ENCODE data around the gene LHFPL2.
A peak's percentile ranks its signal among the peaks of the same experiment; 100 is the strongest.
"Not testable (repeated sequence)": the region's sequence is repeated elsewhere in the genome, so short reads cannot be mapped to it uniquely, and the experiment has no call there.

The LHFPL2 gene, protein sequence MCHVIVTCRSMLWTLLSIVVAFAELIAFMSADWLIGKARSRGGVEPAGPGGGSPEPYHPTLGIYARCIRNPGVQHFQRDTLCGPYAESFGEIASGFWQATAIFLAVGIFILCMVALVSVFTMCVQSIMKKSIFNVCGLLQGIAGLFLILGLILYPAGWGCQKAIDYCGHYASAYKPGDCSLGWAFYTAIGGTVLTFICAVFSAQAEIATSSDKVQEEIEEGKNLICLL

DNA sequence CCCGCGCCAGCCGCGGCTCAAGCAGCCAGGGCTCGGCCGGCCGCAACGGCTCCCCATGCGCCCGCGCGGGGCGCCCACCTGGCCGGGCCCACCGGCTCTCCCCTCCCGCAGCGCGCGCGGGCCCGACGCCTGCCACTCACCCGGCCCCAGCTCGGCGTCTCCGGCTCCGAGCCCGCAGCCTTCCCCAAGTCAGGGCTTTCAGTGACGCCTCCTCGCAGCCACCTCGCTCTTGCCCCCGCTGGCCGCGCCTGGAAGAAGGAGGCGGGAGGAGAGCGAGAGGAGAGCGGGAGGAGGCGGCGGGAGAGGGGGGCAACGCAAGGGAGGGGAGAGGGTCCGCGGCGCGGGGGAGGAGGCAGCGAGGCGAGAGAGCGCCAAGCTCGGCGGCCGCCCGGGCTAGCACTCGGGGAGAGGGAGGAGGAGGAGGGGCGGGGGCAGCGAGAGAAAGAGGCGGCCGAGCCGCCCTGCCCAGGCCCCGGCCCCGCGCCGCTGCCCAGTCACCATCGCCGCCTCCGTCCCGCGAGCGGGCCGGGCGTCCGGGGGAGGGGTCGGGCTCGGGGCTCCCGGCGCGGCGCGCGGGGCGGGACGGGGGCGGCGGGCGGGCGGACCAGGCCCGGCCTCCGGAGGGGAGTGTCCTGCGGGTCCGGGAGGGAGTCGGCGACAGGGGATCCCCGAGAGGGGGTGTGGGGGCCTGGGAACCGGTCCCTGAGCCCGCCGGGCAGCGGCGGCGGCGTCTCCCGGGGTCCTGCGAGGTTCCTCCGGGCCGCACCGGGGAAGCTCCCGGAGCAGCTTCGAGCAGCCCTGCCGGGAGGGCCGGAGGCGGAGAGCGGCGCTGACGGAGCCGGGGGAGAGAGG, at the start of gene LHFPL2:
Gene LHFPL2 (minus strand): TSS at position 414 of the 852 bp plus-strand sequence. CDS start 138,559 bp downstream, outside the sequence.
- H3K27me3 Mint-ChIP-seq: peaks cover 48% of the 10 kb centered on the region
- peaks cover 13% of the 10 kb centered on the region for H3K4me1 Mint-ChIP-seq
- DNase-seq: peak; percentile 34
- peak within 1 kb of the TSS; percentile 61 for H3K27ac Mint-ChIP-seq
- H3K9me3 Mint-ChIP-seq: no peaks in the 10 kb centered on the region
- H3K36me3 Mint-ChIP-seq (ENCODE audit: low read depth): no peaks in the 10 kb centered on the region
- peak; percentile 57 for ATAC-seq
- peak within 1 kb of the TSS; percentile 71 for H3K4me3 Mint-ChIP-seq

GRCh38 chr5:78696637-78697036, 48.1 kb upstream of the LHFPL2 start:
- Mint-ChIP-seq H3K27ac (no peak overlapping the region), H3K36me3 (ENCODE audit: low read depth) (no peaks in the 10 kb centered on the region), H3K4me1 (no peaks in the 10 kb centered on the region), H3K9me3 (peaks cover 6% of the 10 kb centered on the region), H3K4me3 (no peak overlapping the region), H3K27me3 (peaks cover 5% of the 10 kb centered on the region)
- no peak for ATAC-seq
- no peak for DNase-seq

GRCh38 chr5:78696052-78696451, 47.5 kb upstream of the LHFPL2 start:
- not testable (repeated sequence) for H3K4me1 Mint-ChIP-seq; H3K9me3 Mint-ChIP-seq; H3K36me3 Mint-ChIP-seq (ENCODE audit: low read depth); DNase-seq; H3K4me3 Mint-ChIP-seq; ATAC-seq; H3K27me3 Mint-ChIP-seq; H3K27ac Mint-ChIP-seq

DNA sequence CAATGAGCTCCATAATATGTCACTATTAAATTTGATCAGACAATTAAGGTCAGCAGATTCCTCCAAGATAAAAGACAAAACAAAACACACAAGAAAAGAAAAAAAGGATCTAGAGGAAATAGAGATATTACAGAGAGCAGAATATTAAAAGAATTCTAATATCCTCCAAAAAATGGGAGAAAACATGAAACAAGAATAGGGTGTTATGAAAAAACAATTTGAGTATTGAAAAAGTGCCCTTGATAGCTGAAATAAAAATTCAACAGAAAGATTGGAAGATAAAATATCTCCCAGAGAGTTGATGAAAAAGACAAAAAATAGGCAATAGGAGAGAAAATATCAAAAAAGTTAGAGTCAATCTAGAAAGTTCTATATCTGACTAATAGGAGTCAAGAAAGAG, 44.8 kb upstream of the LHFPL2 start:
- H3K27ac Mint-ChIP-seq: no peak overlapping the region

GRCh38 chr5:78691084-78691960, 42.8 kb upstream of the LHFPL2 start:
- Mint-ChIP-seq H3K9me3 (peaks cover 6% of the 10 kb centered on the region), H3K36me3 (ENCODE audit: low read depth) (no peaks in the 10 kb centered on the region), H3K4me1 (no peaks in the 10 kb centered on the region), H3K4me3 (no peak overlapping the region), H3K27ac (no peak overlapping the region), H3K27me3 (peaks cover 5% of the 10 kb centered on the region)
- DNase-seq (no peak), ATAC-seq (no peak)

More for the DNA sequence above, 44.8 kb upstream of the LHFPL2 start:
- no peak overlapping the region for H3K4me3 Mint-ChIP-seq
- peaks cover 6% of the 10 kb centered on the region for H3K9me3 Mint-ChIP-seq
- DNase-seq (no peak), ATAC-seq (no peak)
- H3K27me3 Mint-ChIP-seq: peaks cover 5% of the 10 kb centered on the region
- no peaks in the 10 kb centered on the region for H3K36me3 Mint-ChIP-seq (ENCODE audit: low read depth)
- no peaks in the 10 kb centered on the region for H3K4me1 Mint-ChIP-seq

DNA sequence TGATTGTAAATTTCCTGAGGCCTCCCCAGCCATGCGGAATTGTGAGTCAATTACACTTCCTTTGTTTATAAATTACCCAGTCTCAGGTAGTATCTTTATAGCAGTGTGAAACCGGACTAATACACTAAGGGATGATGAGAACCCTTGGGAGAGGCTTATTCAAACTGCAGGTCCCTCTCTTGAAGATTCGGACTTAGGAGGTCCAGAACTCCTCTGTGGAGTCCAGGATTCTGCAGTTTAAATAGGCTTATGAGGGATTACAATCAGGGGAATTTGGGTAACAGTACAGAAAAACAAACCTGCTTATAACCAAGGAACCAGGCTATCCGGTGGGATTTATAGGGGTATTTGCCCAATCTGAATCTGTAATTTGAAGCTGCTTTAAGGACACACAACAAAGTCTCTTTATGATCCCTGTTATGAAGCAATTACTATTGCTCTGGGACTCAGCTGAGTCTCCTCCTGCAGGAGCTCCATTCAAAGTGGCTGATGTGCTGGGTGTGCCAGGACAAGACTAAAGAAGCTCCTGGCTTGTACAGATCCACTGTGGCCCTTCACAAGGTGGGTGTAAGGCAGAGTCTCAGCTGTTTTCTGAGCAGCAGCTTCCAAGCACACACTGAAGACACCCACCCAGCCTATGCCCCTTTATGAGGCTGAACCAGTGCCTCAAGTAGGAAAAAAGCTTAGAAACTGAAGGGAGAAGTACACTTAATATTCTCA, 41.8 kb upstream of the LHFPL2 start:
- ATAC-seq: no peak
- no peak for DNase-seq
- H3K4me3 Mint-ChIP-seq: no peak overlapping the region
- H3K27ac Mint-ChIP-seq: no peak overlapping the region
- peaks cover 5% of the 10 kb centered on the region for H3K27me3 Mint-ChIP-seq
- peaks cover 6% of the 10 kb centered on the region for H3K9me3 Mint-ChIP-seq
- H3K36me3 Mint-ChIP-seq (ENCODE audit: low read depth): no peaks in the 10 kb centered on the region
- no peaks in the 10 kb centered on the region for H3K4me1 Mint-ChIP-seq

- H3K4me3 Mint-ChIP-seq: no peak overlapping the region
- DNase-seq (no peak), ATAC-seq (no peak)
- peaks cover 5% of the 10 kb centered on the region for H3K27me3 Mint-ChIP-seq
- no peaks in the 10 kb centered on the region for H3K4me1 Mint-ChIP-seq
- H3K36me3 Mint-ChIP-seq (ENCODE audit: low read depth): no peaks in the 10 kb centered on the region
- H3K27ac Mint-ChIP-seq: no peak overlapping the region
- H3K9me3 Mint-ChIP-seq: peaks cover 6% of the 10 kb centered on the region
These were observed 41.1 kb upstream of the LHFPL2 start for GRCh38 chr5:78689540-78690252.

DNA sequence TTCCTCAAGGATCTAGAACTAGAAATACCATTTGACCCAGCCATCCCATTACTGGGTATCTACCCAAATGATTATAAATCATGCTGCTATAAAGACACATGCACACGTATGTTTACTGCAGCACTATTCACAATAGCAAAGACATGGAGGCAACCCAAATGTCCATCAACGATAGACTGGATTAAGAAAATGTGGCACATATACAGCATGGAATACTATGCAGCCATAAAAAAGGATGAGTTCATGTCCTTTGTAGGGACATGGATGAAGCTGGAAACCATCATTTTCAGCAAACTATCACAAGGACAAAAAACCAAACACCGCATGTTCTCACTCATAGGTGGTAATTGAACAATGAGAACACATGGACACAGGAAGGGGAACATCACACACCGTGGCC, 38.9 kb upstream of the LHFPL2 start:
- not testable (repeated sequence) for DNase-seq; ATAC-seq; H3K27me3 Mint-ChIP-seq; H3K4me1 Mint-ChIP-seq; H3K36me3 Mint-ChIP-seq (ENCODE audit: low read depth); H3K9me3 Mint-ChIP-seq; H3K4me3 Mint-ChIP-seq; H3K27ac Mint-ChIP-seq

- H3K9me3 Mint-ChIP-seq; H3K27ac Mint-ChIP-seq; H3K36me3 Mint-ChIP-seq (ENCODE audit: low read depth); H3K4me3 Mint-ChIP-seq; ATAC-seq; H3K4me1 Mint-ChIP-seq; H3K27me3 Mint-ChIP-seq; DNase-seq: not testable (repeated sequence)
These were observed 35.3 kb upstream of the LHFPL2 start for GRCh38 chr5:78683905-78684304.

DNA sequence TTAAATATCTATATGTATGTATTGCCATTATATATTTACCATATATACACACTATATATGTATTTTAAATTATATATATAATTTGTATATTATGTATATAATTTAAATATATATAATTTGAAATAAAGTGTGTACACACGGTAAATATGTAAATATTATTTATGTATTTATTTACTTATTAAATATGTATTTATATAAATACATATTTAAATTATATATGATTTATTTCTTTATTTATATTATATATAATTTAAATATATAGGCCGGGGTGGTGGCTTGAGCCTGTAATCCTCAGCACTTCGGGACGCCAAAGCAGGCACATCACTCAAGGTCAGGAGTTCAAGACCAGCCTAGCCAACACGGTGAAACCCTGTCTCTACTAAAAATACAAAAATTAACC, 31.3 kb upstream of the LHFPL2 start:
- DNase-seq (no peak), ATAC-seq (no peak)
- Mint-ChIP-seq H3K4me3 (no peak overlapping the region), H3K36me3 (ENCODE audit: low read depth) (no peaks in the 10 kb centered on the region), H3K27me3 (peaks cover 6% of the 10 kb centered on the region), H3K9me3 (no peaks in the 10 kb centered on the region), H3K27ac (no peak overlapping the region), H3K4me1 (no peaks in the 10 kb centered on the region)

- Mint-ChIP-seq H3K27me3 (peaks cover 9% of the 10 kb centered on the region), H3K4me1 (no peaks in the 10 kb centered on the region), H3K27ac (no peak overlapping the region), H3K4me3 (no peak overlapping the region), H3K9me3 (no peaks in the 10 kb centered on the region), H3K36me3 (ENCODE audit: low read depth) (no peaks in the 10 kb centered on the region)
- DNase-seq (no peak), ATAC-seq (no peak)
These were observed 29.5 kb upstream of the LHFPL2 start for GRCh38 chr5:78677777-78678668.

DNA sequence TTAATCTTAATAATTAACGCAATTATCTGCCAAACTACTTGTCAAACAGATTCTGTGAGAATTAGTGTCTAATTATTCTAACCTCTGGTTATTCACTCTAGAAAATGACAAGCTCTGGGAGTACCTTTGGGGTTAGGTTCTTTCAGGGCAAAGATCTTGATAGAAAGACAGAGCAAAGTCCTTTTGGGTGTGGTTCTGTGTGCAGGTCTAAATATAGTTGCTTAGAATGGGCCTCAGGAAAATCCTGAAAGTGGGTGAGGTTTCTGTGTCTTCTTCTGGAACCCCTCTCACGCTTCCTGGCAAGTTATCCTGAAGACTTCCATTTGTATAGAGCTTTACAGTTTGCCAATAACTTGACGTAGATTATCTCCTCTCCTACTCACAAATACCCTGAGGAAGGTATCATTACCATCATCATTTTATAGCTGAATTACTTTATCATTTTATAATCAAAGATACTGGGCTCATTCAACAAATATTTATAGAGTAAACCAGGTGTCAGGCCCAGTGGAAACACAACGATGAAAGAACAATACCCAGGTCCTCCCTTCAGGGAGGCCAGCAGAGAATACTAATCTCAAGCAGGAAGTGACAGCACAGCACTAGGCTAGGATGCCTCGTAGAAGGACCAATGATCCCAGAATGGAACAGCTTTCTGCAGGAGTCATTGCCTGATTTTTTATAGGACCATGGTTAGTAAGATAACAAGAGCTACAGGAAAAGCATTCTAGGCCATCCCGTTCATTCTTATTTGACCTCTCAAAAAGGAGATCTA, 27.6 kb upstream of the LHFPL2 start:
- H3K9me3 Mint-ChIP-seq: no peaks in the 10 kb centered on the region
- DNase-seq: no peak
- H3K36me3 Mint-ChIP-seq (ENCODE audit: low read depth): no peaks in the 10 kb centered on the region
- ATAC-seq: no peak
- H3K27ac Mint-ChIP-seq: no peak overlapping the region
- H3K27me3 Mint-ChIP-seq: peaks cover 9% of the 10 kb centered on the region
- H3K4me3 Mint-ChIP-seq: no peak overlapping the region
- no peaks in the 10 kb centered on the region for H3K4me1 Mint-ChIP-seq

All from activated naive CD8-positive, alpha-beta T cell treated with anti-CD3 and anti-CD28 coated beads, Interleukin-2, amount 50 U/mL, for 24 hours (primary cell).